ENCODE measurements around the gene TIAM2.

- TF ChIP-seq, protein P1, sequence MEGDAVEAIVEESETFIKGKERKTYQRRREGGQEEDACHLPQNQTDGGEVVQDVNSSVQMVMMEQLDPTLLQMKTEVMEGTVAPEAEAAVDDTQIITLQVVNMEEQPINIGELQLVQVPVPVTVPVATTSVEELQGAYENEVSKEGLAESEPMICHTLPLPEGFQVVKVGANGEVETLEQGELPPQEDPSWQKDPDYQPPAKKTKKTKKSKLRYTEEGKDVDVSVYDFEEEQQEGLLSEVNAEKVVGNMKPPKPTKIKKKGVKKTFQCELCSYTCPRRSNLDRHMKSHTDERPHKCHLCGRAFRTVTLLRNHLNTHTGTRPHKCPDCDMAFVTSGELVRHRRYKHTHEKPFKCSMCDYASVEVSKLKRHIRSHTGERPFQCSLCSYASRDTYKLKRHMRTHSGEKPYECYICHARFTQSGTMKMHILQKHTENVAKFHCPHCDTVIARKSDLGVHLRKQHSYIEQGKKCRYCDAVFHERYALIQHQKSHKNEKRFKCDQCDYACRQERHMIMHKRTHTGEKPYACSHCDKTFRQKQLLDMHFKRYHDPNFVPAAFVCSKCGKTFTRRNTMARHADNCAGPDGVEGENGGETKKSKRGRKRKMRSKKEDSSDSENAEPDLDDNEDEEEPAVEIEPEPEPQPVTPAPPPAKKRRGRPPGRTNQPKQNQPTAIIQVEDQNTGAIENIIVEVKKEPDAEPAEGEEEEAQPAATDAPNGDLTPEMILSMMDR (IDR thresholded peaks at IDR 0.05): no peak
- TF ChIP-seq EP300 (IDR thresholded peaks at IDR 0.05) (no peak), POLR2AphosphoS5 (IDR thresholded peaks at IDR 0.05) (no peak)
Observed at GRCh38 chr6:155062866-155063341, 67.8 kb downstream of the TIAM2 start.

Measured in esophagus muscularis mucosa (tissue), 4 donors.